HG03108 (cell line): ENCODE measurements around the gene OSBPL9.
"Not testable (repeated sequence)": the region's sequence is repeated elsewhere in the genome, so short reads cannot be mapped to it uniquely, and the experiment has no call there.

Experiments used
- ATAC-seq: cut with Tn5 transposase; IDR thresholded peaks from one replicate; pipeline ENCODE4 v1.9.1; 2021; ENCODE audit warnings: moderate library complexity; ENCODE audit not compliant: unreplicated experiment

The OSBPL9 gene

GRCh38 chr1:51607681-51608095 is 9.2 kb upstream of the OSBPL9 start:
- no peak for ATAC-seq

- ATAC-seq = not testable (repeated sequence)
Measured at GRCh38 chr1:51610104-51610503, 6.8 kb upstream of the OSBPL9 start.

GRCh38 chr1:51610637-51611036 is 6.3 kb upstream of the OSBPL9 start:
- ATAC-seq = no peak

- ATAC-seq = no peak
Measured at GRCh38 chr1:51612447-51612961, 4.4 kb upstream of the OSBPL9 start.

GRCh38 chr1:51615780-51616291 is 1.1 kb upstream of the OSBPL9 start:
- no peak for ATAC-seq

- ATAC-seq = no peak
Measured at GRCh38 chr1:51616490-51616889, 402 bp upstream of the OSBPL9 start.

GRCh38 chr1:51618715-51619114 is 1.8 kb downstream of the OSBPL9 start:
- ATAC-seq = no peak

GRCh38 chr1:51620470-51620869 is 3.6 kb downstream of the OSBPL9 start:
- ATAC-seq = no peak

GRCh38 chr1:51621161-51621560 is 4.3 kb downstream of the OSBPL9 start:
- ATAC-seq = no peak

- ATAC-seq = no peak
Measured at GRCh38 chr1:51621841-51622454, 5.1 kb downstream of the OSBPL9 start.

GRCh38 chr1:51622455-51622913 is 5.6 kb downstream of the OSBPL9 start:
- ATAC-seq = no peak

- no peak for ATAC-seq
Measured at GRCh38 chr1:51623025-51623424, 6.1 kb downstream of the OSBPL9 start.

- ATAC-seq = no peak
Measured at GRCh38 chr1:51623450-51623849, 6.6 kb downstream of the OSBPL9 start.

GRCh38 chr1:51624855-51625254 is 8.0 kb downstream of the OSBPL9 start:
- ATAC-seq = no peak

GRCh38 chr1:51627672-51628071 is 10.8 kb downstream of the OSBPL9 start:
- no peak for ATAC-seq

- ATAC-seq = no peak
Measured at GRCh38 chr1:51628715-51629590, 12.1 kb downstream of the OSBPL9 start.

GRCh38 chr1:51629918-51630317 is 13.0 kb downstream of the OSBPL9 start:
- no peak for ATAC-seq

- ATAC-seq = no peak
Measured at GRCh38 chr1:51630393-51630792, 13.5 kb downstream of the OSBPL9 start.

- ATAC-seq = no peak
Measured at GRCh38 chr1:51630922-51631321, 14.0 kb downstream of the OSBPL9 start.

- no peak for ATAC-seq
Measured at GRCh38 chr1:51631747-51632146, 14.9 kb downstream of the OSBPL9 start.

GRCh38 chr1:51634618-51635017 is 17.7 kb downstream of the OSBPL9 start:
- no peak for ATAC-seq

GRCh38 chr1:51635615-51636014 is 18.7 kb downstream of the OSBPL9 start:
- ATAC-seq = no peak
